ENCODE results near the gene NCAPG2. TPM values are rescaled to one million over a fixed set of nuclear protein-coding genes. Genes with fewer than 3 reads are reported as not detected.

NCAPG2 gene
- total RNA-seq, 4 donors from 2014 or later = 6.7 to 8.3 (median 7.7) TPM

DNA sequence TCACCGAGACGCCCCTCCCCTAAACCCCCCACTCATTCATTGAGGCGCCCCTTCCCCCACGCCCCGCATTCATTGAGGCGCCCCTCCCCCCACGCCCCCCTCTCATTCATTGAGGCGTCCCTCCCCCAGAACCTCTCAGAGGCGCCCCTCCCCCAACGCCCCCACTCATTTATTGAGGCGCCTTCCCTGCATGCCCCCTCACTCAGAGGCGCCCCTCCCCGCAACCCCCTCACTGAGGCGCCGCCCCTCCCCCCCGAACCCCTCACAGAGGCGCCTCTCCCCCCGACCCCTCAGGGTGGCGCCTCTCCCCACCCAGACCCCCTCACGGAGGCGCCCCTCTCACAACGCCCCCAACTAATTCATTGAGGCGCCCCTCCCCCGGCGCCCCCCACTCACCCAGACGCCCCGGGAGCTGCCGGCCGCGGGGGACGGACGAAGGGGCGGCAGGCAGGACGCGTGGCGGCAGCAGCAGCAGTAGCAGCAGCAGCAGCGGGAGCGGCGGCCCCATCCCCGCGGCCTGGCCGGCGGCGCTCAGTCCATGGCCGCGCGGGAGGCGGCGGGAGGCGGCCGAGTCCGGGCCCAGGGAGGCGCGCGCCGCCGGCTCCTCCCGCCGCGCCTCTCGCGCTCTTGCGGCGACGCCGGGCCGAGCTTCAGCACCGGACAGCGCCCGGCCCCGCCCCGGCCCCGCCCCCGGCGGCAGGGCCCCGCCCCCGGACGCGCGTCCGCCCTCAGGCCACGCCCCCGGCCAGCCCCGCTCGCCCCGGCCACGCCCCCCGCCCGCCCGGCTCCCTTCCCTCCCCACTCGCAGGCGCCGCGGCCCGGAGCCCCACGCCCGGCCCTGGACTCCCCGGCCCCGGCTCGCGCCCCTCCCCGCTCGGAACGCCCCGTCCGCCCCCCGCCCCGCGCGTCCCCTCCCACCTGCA lies 117.2 kb downstream of the NCAPG2 start, which contains the start of gene PTPRN2:
Gene PTPRN2 (minus strand): TSS at position 662 of the 923 bp plus-strand sequence.
- peak; percentile 51 to 52 for DNase-seq
- 0 to 40% methylated on average over 1 to 4 of the region's 110 CpGs for WGBS, 2 donors
- no peak within 1 kb of the TSS for H3K4me3 ChIP-seq (replicated peaks in 1 of 3)
- no peaks in the 10 kb centered on the region for H3K36me3 ChIP-seq
- TF ChIP-seq POLR2A (IDR thresholded peaks at IDR 0.05) = no peak
- TF ChIP-seq, protein P1, sequence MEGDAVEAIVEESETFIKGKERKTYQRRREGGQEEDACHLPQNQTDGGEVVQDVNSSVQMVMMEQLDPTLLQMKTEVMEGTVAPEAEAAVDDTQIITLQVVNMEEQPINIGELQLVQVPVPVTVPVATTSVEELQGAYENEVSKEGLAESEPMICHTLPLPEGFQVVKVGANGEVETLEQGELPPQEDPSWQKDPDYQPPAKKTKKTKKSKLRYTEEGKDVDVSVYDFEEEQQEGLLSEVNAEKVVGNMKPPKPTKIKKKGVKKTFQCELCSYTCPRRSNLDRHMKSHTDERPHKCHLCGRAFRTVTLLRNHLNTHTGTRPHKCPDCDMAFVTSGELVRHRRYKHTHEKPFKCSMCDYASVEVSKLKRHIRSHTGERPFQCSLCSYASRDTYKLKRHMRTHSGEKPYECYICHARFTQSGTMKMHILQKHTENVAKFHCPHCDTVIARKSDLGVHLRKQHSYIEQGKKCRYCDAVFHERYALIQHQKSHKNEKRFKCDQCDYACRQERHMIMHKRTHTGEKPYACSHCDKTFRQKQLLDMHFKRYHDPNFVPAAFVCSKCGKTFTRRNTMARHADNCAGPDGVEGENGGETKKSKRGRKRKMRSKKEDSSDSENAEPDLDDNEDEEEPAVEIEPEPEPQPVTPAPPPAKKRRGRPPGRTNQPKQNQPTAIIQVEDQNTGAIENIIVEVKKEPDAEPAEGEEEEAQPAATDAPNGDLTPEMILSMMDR (IDR thresholded peaks at IDR 0.05) = no peak
- H3K9me3 ChIP-seq = no peaks in the 10 kb centered on the region
- H3K27ac ChIP-seq = no peak within 1 kb of the TSS
- peaks cover 13 to 17% of the 10 kb centered on the region in 2 donors for H3K4me1 ChIP-seq
- intact Hi-C loops (cut with DNase I) = no loop called here
- peaks cover 8% of the 10 kb centered on the region for H3K27me3 ChIP-seq

DNA sequence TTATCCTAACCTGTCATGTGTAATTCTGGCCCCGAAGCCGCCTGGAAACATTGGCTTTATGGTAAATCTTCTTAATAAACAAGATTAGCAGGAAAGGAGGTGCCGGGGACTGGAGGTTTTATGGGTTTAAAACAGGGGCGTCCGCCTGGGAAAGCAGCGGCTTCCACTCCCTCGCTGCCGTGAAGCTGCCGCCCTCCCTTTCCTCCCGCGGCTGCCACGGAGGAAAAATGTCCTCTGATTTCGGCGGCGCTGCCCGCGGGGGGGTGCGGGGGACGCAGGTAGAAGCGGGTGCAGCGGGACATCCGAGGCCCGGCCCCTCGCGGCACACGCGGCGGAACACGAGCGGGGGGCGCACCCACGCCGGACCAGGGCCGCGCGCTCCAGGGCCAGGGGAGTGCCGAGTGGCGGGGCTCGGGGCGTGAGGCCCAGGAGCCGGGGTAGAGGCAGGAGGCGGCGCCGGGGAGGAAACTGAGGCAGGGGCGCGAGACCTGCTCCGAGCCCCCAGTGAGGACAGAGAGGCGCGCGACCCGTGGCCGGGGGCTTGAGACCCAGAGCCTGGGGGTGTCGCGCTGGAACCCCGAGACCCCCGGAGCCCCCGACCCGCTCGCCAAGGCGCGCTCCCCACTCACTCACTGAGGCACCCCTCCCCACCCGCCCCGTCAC lies 118.0 kb downstream of the NCAPG2 start:
- DNase-seq = no peak
- H3K27me3 ChIP-seq = peaks cover 8% of the 10 kb centered on the region
- no peak overlapping the region for H3K27ac ChIP-seq
- WGBS, 2 donors = 0 to 4% methylated on average over 13 to 16 of the region's 63 CpGs
- intact Hi-C loops (cut with DNase I) = no loop called here
- no peaks in the 10 kb centered on the region for H3K36me3 ChIP-seq
- H3K4me3 ChIP-seq (replicated peaks in 1 of 3) = no peak overlapping the region
- H3K9me3 ChIP-seq = no peaks in the 10 kb centered on the region
- peaks cover 13 to 17% of the 10 kb centered on the region in 2 donors for H3K4me1 ChIP-seq
- TF ChIP-seq, protein P1 (IDR thresholded peaks at IDR 0.05) = no peak
- no peak for TF ChIP-seq POLR2A (IDR thresholded peaks at IDR 0.05)

DNA sequence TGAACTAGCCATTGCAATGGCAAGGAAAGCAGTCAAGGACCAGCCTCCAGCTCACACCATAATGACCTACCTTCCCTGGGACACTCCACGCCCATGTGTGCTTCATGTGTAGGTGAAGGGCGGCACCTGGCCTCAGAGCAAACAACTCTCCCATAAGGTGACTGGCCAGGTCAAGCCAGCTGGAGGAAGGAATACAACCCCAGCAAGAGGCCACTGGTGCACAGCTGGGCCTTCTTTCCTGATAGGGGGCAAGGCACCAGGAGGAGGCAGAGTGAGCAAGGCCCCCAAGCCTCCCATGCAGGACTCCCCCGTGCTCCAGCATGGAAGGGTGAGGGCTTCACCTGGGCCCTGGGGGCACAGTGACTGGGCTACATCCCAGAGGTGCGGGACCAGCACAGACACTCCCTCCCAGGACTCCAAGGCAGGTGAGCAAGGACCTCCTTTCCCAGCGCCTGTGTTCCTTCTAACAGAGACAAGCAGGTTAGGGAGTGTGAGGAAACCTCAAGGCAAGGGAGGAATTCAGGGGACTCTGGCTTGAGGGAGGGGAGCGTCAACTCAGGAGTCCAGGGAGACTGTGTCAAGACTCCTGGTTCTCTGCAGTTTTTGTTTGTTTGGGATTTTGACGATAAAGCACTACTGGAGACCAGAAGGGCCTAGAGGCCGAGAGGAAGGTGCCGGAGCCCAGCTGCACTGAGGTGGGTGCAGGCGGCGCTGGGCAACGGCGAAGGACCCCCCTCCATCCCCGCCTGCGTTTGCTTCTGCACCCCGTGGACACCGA lies 118.7 kb downstream of the NCAPG2 start:
- Histone ChIP-seq H3K4me1 (peaks cover 13 to 17% of the 10 kb centered on the region in 2 donors), H3K9me3 (no peaks in the 10 kb centered on the region), H3K27me3 (peaks cover 8% of the 10 kb centered on the region), H3K4me3 (replicated peaks in 1 of 3) (no peak overlapping the region), H3K36me3 (no peaks in the 10 kb centered on the region), H3K27ac (no peak overlapping the region)
- DNase-seq = no peak
- WGBS, 2 donors = 31 to 33% methylated on average over 15 to 17 of the region's 17 CpGs
- TF ChIP-seq, protein P1 (IDR thresholded peaks at IDR 0.05) = no peak
- TF ChIP-seq POLR2A (IDR thresholded peaks at IDR 0.05) = no peak
- intact Hi-C loops (cut with DNase I) = no loop called here

DNA sequence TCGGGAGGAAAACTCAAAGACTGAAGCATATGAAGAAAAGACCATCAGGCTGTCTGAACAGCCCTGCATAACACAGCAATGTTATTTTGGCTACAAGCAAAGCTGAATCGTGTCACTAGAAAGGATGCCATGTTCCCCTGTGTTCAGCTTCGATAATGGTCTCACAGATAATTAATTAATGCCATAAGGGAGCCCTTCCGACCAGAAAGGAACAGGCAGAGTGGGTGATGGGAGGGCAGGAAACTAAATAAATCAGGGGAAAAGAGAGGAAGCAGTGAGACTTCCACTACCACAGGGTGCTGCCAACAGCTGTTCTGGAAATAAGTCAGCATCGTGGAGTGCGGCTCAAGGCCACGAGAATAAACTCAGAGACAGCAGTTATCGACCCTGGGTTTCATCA lies 120.2 kb downstream of the NCAPG2 start:
- H3K27me3 ChIP-seq = peaks cover 8% of the 10 kb centered on the region
- no peaks in the 10 kb centered on the region for H3K36me3 ChIP-seq
- TF ChIP-seq, protein P1 (IDR thresholded peaks at IDR 0.05) = no peak
- no peak for TF ChIP-seq POLR2A (IDR thresholded peaks at IDR 0.05)
- H3K27ac ChIP-seq = no peak overlapping the region
- intact Hi-C loops (cut with DNase I) = no loop called here
- H3K4me3 ChIP-seq (replicated peaks in 1 of 3) = no peak overlapping the region
- WGBS, 2 donors = 72 to 73% methylated on average over 8 of the region's 8 CpGs
- no peak for DNase-seq
- no peaks in the 10 kb centered on the region for H3K9me3 ChIP-seq
- peaks cover 13 to 17% of the 10 kb centered on the region in 2 donors for H3K4me1 ChIP-seq
